ENCODE results near the gene PNPLA8. TPM values are rescaled to one million over a fixed set of nuclear protein-coding genes. Genes with fewer than 3 reads are reported as not detected.

The PNPLA8 gene
- total and polyA plus RNA-seq, 2 donors (not counting 3 experiments of a cell fraction or from before 2014, with no cell fraction given), result 5.9 to 19.9 TPM

DNA sequence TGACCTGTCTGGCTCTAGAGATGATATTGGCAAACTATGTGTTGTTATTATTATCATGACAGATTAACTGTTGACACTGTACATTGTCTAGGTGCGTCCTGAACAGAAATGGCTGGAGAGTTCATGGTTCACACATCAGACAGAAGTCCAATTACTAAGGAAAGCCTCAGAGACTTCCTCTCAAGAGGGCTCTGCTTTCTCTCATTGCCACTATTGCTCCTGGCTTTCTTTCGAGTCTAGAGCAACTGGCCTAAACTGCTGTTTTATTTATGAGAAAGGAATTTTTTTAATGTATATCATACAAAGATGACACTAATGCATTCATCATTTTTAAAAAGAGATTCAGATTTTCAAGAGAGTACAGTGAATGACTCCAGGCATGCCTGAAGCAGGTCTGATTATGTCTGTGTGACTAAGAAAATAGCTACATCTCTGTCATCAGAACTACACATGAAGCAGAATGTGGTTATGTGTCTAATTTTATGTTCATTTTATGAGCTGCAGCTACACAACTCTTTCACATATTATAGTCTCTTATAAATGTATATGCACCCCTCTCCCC, 100.1 kb downstream of the PNPLA8 start:
- Histone ChIP-seq H3K4me2 (ENCODE audit: insufficient read depth, low read length) (no peak overlapping the region), H3K4me3 (replicated peaks in 1 of 3; ENCODE audit: insufficient read depth in 1 of 3, low read depth in 1 of 3, low read length in 3 of 3) (no peak overlapping the region), H3K4me1 (ENCODE audit: control insufficient read depth, extremely low read depth, insufficient read depth, low read length) (peaks cover 22% of the 10 kb centered on the region), H3K36me3 (ENCODE audit: control insufficient read depth in 2 of 2, extremely low read depth in 1 of 2, insufficient read depth in 2 of 2, low read length in 2 of 2) (no peaks in the 10 kb centered on the region), H3K27ac (ENCODE audit: insufficient read depth, low read depth, low read length) (no peak overlapping the region), H3K9me1 (replicated peaks; ENCODE audit: control insufficient read depth, extremely low read depth, insufficient read depth, low read length) (no peaks in the 10 kb centered on the region), H2AFZ (ENCODE audit: low read depth, low read length) (no peak overlapping the region), H3K9me3 (replicated peaks; ENCODE audit: control insufficient read depth, insufficient read depth, low read length) (no peaks in the 10 kb centered on the region), H3K27me3 (ENCODE audit: control insufficient read depth in 2 of 2, insufficient read depth in 2 of 2, low read length in 2 of 2) (no peaks in the 10 kb centered on the region), H3K9ac (replicated peaks; ENCODE audit: extremely low read depth, insufficient read depth, low read length) (no peak overlapping the region), H3K79me2 (ENCODE audit: control insufficient read depth, insufficient read depth, low read length) (peaks cover 79% of the 10 kb centered on the region), H4K20me1 (replicated peaks; ENCODE audit: control insufficient read depth, extremely low read depth, insufficient read depth, low read length) (no peaks in the 10 kb centered on the region)
- dilution Hi-C loops (cut with MboI; ENCODE audit: extremely low pct_ligation_motif_present, low sequenced_read_pairs), result no loop called here
- DNase-seq (ENCODE audit: low read depth, low spot score), result no peak
- ChIA-PET POLR2A (no interaction called here), CTCF (interaction anchor here (1.0 kb wide), 1 partner anchor 14 kb away, joined by 3 read pairs; no protein-coding TSS in a partner anchor)
- TF ChIP-seq, protein P1, sequence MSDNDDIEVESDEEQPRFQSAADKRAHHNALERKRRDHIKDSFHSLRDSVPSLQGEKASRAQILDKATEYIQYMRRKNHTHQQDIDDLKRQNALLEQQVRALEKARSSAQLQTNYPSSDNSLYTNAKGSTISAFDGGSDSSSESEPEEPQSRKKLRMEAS (IDR thresholded peaks at IDR 0.05; ENCODE audit: insufficient read depth, insufficient read length), result no peak
- no peak for TF ChIP-seq EZH2 (IDR thresholded peaks at IDR 0.05; ENCODE audit: borderline replicate concordance, low read depth, low read length, severe bottlenecking)
- no peak for TF ChIP-seq GATA2 (IDR thresholded peaks at IDR 0.05; ENCODE audit: insufficient read depth, insufficient read length, low read depth, low read length)
- no peak for TF ChIP-seq POLR2A (IDR thresholded peaks at IDR 0.05; ENCODE audit: low read depth, low read length)
- TF ChIP-seq CTCF (IDR thresholded peaks at IDR 0.05; ENCODE audit: extremely low read depth in 1 of 2, insufficient read depth in 1 of 2, low read depth in 1 of 2, low read length in 2 of 2), result no peak
- no peak for TF ChIP-seq POLR2AphosphoS5 (IDR thresholded peaks at IDR 0.05; ENCODE audit: insufficient read depth, low read depth, low read length)
- TF ChIP-seq JUN (IDR thresholded peaks at IDR 0.05; ENCODE audit: borderline replicate concordance, insufficient read depth, insufficient read length, low read depth), result no peak
- no peak for TF ChIP-seq MYC (IDR thresholded peaks at IDR 0.05; ENCODE audit: low read depth, low read length)
- no peak for TF ChIP-seq FOS (IDR thresholded peaks at IDR 0.05; ENCODE audit: borderline replicate concordance, insufficient read depth, low read length)
- BruUV-seq (replicated peaks), result no TSS peak
- FAIRE-seq, result no peak
- intact Hi-C loops (cut with micrococcal nuclease), result no loop called here

All from endothelial cell of umbilical vein (primary cell).